Motor neuron (in vitro differentiated cells): Measurements from ENCODE around the gene RBMS1. TPM values are rescaled to one million over a fixed set of nuclear protein-coding genes. Genes with fewer than 3 reads are reported as not detected.

Experiments
- ATAC-seq, 8 experiments: fragments of 200-7000 bp; cut with Tn5 transposase; replicated peaks in 6 of 8; 2 replicates each; pipeline ENCODE4 v1.8.0; 2021; ENCODE audit warnings: mild to moderate bottlenecking in 8 of 8, moderate library complexity in 8 of 8
- H3K27ac ChIP-seq, 2 donors: fragments of 250-450 bp; sonication (Bioruptor Pico); 2 replicates each; pipeline ENCODE4 v1.9.0; 2021; ENCODE audit warnings: antibody characterized with exemption in 2 of 2, mild to moderate bottlenecking in 2 of 2, moderate library complexity in 1 of 2
- H3K4me1 ChIP-seq, 2 donors: fragments of 250-450 bp; sonication (Bioruptor Pico); replicated peaks in 1 of 2; 2 replicates each; pipeline ENCODE4 v1.6.1; 2021; ENCODE audit warnings: antibody characterized with exemption in 2 of 2, mild to moderate bottlenecking in 2 of 2, moderate library complexity in 1 of 2
- H3K4me3 ChIP-seq, 5 donors: fragments of 250-450 bp; sonication (Bioruptor Pico); 2 replicates each; pipeline ENCODE4 v1.9.0; 2021; ENCODE audit warnings: antibody characterized with exemption in 5 of 5, mild to moderate bottlenecking in 5 of 5, moderate library complexity in 4 of 5
- WGBS, 10 experiments: fragments of 450-650 bp; shearing (Covaris generic); methylation state at CpG; one replicate each; pipeline ENCODE4 v1.0.0; 2022; 5-methylcytosine and 5-hydroxymethylcytosine counted together
- in situ Hi-C, 9 experiments: fragments of 400-800 bp; cut with MboI; loops; one replicate each; pipeline ENCODE4 v1.15.0; 2021; ENCODE audit warnings: low sequenced_read_pairs in 9 of 9, low pct_unique_long_range_greater_than_20kb in 2 of 9; ENCODE audit not compliant: unreplicated experiment in 9 of 9
- total RNA-seq, 8 experiments: library from RNA; unstranded; fragments of 300-600 nt; gene quantifications; 2 replicates each; pipeline versions ENCODE4 v1.2.3 to v1.2.4, GENCODE V29; 2022

Gene RBMS1
- total RNA-seq, 8 experiments from 2014 or later, result 17.9 to 172 (median 53.5) TPM

DNA sequence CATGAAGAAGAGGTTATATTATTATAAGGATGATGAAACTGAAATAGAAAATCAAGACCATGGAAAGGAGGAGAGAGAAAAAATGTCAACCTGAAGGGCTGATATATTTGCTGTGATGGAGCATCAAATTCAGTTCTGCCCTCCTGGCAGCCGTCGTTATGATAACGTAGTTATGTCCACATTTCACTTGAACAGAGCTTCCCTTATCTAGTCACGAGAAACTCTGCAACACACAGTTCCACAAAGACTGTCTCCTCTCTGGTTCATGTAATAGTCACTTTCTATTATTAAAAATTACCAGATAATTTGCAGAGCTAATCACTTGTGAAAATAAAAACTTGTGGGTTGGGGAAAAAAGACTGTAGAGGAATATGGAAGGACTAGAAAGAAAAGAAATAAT lies 19.5 kb upstream of the RBMS1 start:
- in situ Hi-C loops, result no loop called here
- no peak overlapping the region for H3K27ac ChIP-seq
- ATAC-seq, result no peak
- H3K4me1 ChIP-seq, result no peaks in the 10 kb centered on the region
- 83 to 100% (median 100%) methylated on average over 1 to 4 of the region's 4 CpGs for WGBS, 10 experiments
- H3K4me3 ChIP-seq, result no peak overlapping the region

DNA sequence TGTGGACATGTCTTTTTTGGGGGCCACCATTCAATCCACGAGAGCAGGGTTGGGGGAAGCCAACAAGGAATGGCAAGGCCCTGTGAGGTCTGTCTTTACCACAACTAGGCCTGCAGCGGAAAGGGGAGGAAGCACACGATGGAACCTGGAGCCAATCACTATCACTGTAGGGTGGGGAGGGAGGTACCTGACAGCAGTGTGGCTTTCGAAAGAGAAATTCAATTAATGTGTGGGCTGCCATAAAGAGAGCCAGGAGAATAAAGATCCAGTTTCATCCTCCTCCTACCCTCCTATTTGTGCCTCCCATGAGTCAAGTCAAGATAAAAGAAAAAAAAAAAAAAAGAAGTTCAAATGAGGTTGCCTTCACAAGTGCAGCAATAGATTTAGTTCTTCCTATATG lies 18.9 kb upstream of the RBMS1 start:
- H3K4me3 ChIP-seq, result no peak overlapping the region
- no peak for ATAC-seq
- in situ Hi-C loops, result no loop called here
- 30 to 100% (median 86%) methylated on average over 1 to 3 of the region's 4 CpGs; no CpG with 5 or more reads in 1 of the 10 experiments for WGBS, 10 experiments
- no peaks in the 10 kb centered on the region for H3K4me1 ChIP-seq
- H3K27ac ChIP-seq, result no peak overlapping the region

GRCh38 chr2:160510617-160511016 lies 17.0 kb upstream of the RBMS1 start:
- ATAC-seq, result peak in 2 of 8 experiments; percentile 16 to 38
- WGBS, 10 experiments, result 80 to 94% (median 92%) methylated on average over 2 of the region's 2 CpGs; no CpG with 5 or more reads in 5 of the 10 experiments
- in situ Hi-C loops, result no loop called here
- Histone ChIP-seq H3K4me3 (no peak overlapping the region), H3K27ac (no peak overlapping the region), H3K4me1 (no peaks in the 10 kb centered on the region)

- 80 to 100% (median 91%) methylated on average over 2 of the region's 2 CpGs; no CpG with 5 or more reads in 3 of the 10 experiments for WGBS, 10 experiments
- no peak for ATAC-seq
- Histone ChIP-seq H3K27ac (no peak overlapping the region), H3K4me3 (no peak overlapping the region), H3K4me1 (peaks cover 0 to 4% of the 10 kb centered on the region in 2 donors)
- in situ Hi-C loops, result no loop called here
These were observed 15.4 kb upstream of the RBMS1 start for GRCh38 chr2:160509016-160509415.

- in situ Hi-C loops, result no loop called here
- Histone ChIP-seq H3K4me3 (no peak overlapping the region), H3K4me1 (peaks cover 0 to 4% of the 10 kb centered on the region in 2 donors), H3K27ac (no peak overlapping the region)
- no peak for ATAC-seq
- WGBS, 10 experiments, result 30 to 100% (median 58%) methylated on average over 1 to 2 of the region's 2 CpGs; no CpG with 5 or more reads in 1 of the 10 experiments
These were observed 13.9 kb upstream of the RBMS1 start for GRCh38 chr2:160507464-160507863.

GRCh38 chr2:160507046-160507407 lies 13.4 kb upstream of the RBMS1 start:
- 87 to 100% (median 100%) methylated on average over 1 to 3 of the region's 3 CpGs; no CpG with 5 or more reads in 1 of the 10 experiments for WGBS, 10 experiments
- Histone ChIP-seq H3K4me3 (no peak overlapping the region), H3K4me1 (peaks cover 0 to 4% of the 10 kb centered on the region in 2 donors), H3K27ac (no peak overlapping the region)
- ATAC-seq, result no peak
- in situ Hi-C loops, result no loop called here

DNA sequence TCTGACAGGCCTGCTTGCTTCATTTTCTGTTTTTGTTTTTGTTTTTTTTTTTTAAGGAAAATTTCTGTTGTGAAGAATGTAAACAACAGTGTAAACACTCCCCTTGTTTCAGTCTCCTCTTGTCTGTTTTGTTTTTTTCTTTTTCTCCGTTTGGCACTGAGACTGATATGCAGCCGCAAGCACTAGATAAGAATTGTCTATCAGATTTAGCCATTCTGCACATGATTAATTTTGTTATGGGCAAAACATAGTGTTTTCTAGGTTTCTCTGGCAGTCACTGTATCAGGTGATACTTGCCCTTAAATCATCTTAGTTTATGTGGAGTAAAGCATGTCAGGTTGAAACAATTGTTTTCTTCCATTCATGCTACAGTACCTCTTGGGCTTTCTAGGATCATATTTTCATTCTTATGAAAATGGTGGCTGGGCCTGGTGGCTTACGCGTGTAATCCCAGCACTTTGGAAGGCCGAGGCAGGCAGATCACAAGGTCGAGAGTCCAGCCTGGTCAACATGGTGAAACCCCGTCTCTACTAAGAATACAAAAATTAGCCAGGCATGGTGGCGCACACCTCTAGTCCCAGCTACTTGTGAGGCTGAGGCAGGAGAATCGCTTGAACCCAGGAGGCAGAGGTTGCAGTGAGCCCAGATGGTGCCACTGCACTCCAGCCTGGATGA lies 12.9 kb upstream of the RBMS1 start:
- peaks cover 0 to 4% of the 10 kb centered on the region in 2 donors for H3K4me1 ChIP-seq
- in situ Hi-C loops, result no loop called here
- no peak overlapping the region for H3K27ac ChIP-seq
- no peak for ATAC-seq
- no peak overlapping the region for H3K4me3 ChIP-seq
- 83 to 100% (median 93%) methylated on average over 2 to 8 of the region's 9 CpGs for WGBS, 10 experiments

GRCh38 chr2:160505256-160505655 lies 11.6 kb upstream of the RBMS1 start:
- peak in 2 of 8 experiments; percentile 37 to 39 for ATAC-seq
- Histone ChIP-seq H3K27ac (no peak overlapping the region), H3K4me3 (no peak overlapping the region), H3K4me1 (peaks cover 0 to 4% of the 10 kb centered on the region in 2 donors)
- 45 to 100% (median 82%) methylated on average over 2 to 5 of the region's 5 CpGs; no CpG with 5 or more reads in 1 of the 10 experiments for WGBS, 10 experiments
- in situ Hi-C loops, result no loop called here

DNA sequence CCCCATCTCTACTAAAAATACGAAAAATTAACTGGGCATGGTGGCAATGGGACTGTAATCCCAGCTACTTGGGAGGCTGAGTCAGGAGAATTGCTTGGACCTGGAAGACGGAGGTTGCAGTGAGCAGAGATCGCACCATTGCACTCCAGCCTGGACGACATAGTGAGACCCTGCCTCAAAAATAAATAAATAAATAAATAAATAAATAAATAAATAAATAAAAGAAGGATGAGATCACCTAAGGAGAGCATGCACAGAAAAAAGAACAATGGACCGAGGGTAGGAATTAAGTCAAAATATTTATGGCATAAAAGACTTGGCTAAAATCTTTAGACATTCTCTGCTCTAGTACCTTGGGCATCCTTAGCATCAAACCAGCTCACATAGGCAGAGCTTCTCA lies 8.9 kb upstream of the RBMS1 start:
- WGBS, 10 experiments, result 61 to 100% (median 83%) methylated on average over 1 to 5 of the region's 5 CpGs
- in situ Hi-C loops, result no loop called here
- ATAC-seq, result no peak
- no peak overlapping the region for H3K27ac ChIP-seq
- H3K4me1 ChIP-seq, result peaks cover 0 to 4% of the 10 kb centered on the region in 2 donors
- H3K4me3 ChIP-seq, result no peak overlapping the region

- no peak overlapping the region for H3K27ac ChIP-seq
- peaks cover 0 to 4% of the 10 kb centered on the region in 2 donors for H3K4me1 ChIP-seq
- 14 to 100% (median 100%) methylated on average over 1 of the region's 1 CpG; no CpG with 5 or more reads in 6 of the 10 experiments for WGBS, 10 experiments
- in situ Hi-C loops, result no loop called here
- H3K4me3 ChIP-seq, result no peak overlapping the region
- peak in 3 of 8 experiments; percentile 24 to 43 (median 25) for ATAC-seq
These were observed 7.8 kb upstream of the RBMS1 start for GRCh38 chr2:160501370-160501769.

DNA sequence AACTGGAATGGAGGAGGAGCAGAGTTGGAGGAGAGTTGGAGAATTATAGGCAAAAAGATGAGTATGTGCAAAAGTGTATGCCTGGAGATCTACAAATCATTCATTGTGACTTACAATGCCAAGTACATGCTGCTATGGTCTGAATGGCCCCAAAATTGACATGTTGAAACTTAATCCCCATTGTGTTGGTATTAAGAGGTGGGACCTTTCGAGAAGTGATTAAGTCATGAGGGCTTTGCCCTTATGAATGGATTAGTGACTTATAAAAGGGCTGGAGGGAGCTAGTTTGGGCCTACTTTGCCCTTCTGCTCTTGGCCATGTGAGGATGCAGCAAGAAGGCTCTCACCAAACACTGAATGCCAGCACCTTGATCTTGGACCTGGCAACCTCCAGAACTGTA lies 6.3 kb upstream of the RBMS1 start:
- WGBS, 10 experiments, result 100% methylated on average over 1 of the region's 1 CpG; no CpG with 5 or more reads in 7 of the 10 experiments
- no peak for ATAC-seq
- no peak overlapping the region for H3K27ac ChIP-seq
- H3K4me1 ChIP-seq, result peaks cover 0 to 7% of the 10 kb centered on the region in 2 donors
- in situ Hi-C loops, result loop anchor here in 1 of 9 experiments (25.0 kb wide), 1 partner anchor 462 kb away; no protein-coding TSS in a partner anchor
- no peak overlapping the region for H3K4me3 ChIP-seq

DNA sequence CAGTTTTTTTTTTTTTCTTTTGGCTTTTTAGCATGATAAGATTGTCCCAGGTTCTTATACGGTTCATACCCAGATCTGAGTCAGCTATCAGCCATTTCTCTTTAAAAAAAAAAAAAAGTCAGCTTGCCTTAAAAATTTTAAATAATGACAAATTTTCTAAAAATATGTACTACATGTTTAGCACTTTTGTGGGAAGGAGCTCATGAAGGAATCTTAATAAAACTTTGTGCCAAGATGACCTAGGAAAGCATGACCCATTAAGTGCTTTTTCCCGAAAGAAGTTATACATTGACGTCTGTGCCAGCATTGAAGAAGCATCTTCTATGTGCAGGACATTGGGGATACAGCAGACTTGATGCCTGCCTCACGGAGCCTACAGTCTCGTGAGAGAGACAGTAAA lies 4.5 kb upstream of the RBMS1 start:
- ATAC-seq, result no peak
- Histone ChIP-seq H3K27ac (no peak overlapping the region), H3K4me3 (no peak overlapping the region), H3K4me1 (peaks cover 0 to 10% of the 10 kb centered on the region in 2 donors)
- WGBS, 10 experiments, result 73 to 97% (median 96%) methylated on average over 1 to 5 of the region's 5 CpGs
- in situ Hi-C loops, result loop anchor here in 1 of 9 experiments (25.0 kb wide), 1 partner anchor 464 kb away; no protein-coding TSS in a partner anchor

DNA sequence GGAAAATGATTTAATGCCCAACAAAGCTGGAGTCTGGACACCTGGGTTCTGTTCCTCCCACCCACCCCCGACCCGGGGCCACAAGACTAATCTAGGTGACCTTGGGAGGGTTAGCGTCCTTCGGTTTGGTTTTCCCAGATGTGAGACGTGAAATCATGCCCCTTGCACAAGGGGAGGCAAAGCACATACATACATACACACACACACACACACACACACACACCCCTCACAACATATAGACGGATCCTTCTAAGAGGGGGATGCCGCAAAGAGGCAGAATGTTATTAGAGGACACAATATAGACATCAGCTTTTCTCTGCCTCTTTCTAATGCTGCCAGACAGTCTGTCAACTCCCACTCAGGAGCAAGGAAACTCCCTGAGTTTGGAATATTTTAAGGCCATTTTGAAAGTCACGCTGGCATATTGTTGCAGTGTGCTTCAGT lies 616 bp upstream of the RBMS1 start:
- ATAC-seq, result peak in 7 of 8 experiments; percentile 2 to 28 (median 19)

More for the DNA sequence above, 616 bp upstream of the RBMS1 start:
- H3K4me1 ChIP-seq, result peaks cover 0 to 19% of the 10 kb centered on the region in 2 donors
- 0 to 40% (median 12%) methylated on average over 1 to 3 of the region's 8 CpGs; no CpG with 5 or more reads in 6 of the 10 experiments for WGBS, 10 experiments
- in situ Hi-C loops, result loop anchor here in 1 of 9 experiments (25.0 kb wide), 1 partner anchor 468 kb away; no protein-coding TSS in a partner anchor
- peak overlapping the region; percentile 11 to 29 for H3K27ac ChIP-seq
- H3K4me3 ChIP-seq, result peak overlapping the region; percentile 58 to 98 (median 89)
